Mucosa of descending colon (tissue), 3 donors: ENCODE measurements around the gene SEC11C. TPM values are rescaled to one million over a fixed set of nuclear protein-coding genes. Genes with fewer than 3 reads are reported as not detected.

Experiments used
- ATAC-seq: fragments of 200-7000 bp; cut with Tn5 transposase; one replicate; pipeline ENCODE4 v1.9.1; 2020; ENCODE audit warnings: mild to moderate bottlenecking, moderate library complexity
- DNase-seq, 3 donors: peaks; one replicate each; pipeline ENCODE4 v3.0.0-alpha.2; 2020
- H3K36me3 ChIP-seq: fragments of 200-600 bp; one replicate; pipeline ENCODE4 v1.8.0; 2021; ENCODE audit warnings: low read depth, mild to moderate bottlenecking
- H3K4me1 ChIP-seq: fragments of 200-600 bp; one replicate; pipeline ENCODE4 v1.8.0; 2021; ENCODE audit warnings: low read depth, mild to moderate bottlenecking
- H3K4me3 ChIP-seq: fragments of 200-600 bp; one replicate; pipeline ENCODE4 v1.8.0; 2021; ENCODE audit warnings: mild to moderate bottlenecking
- H3K9me3 ChIP-seq: fragments of 200-600 bp; one replicate; pipeline ENCODE4 v1.8.0; 2021; ENCODE audit warnings: mild to moderate bottlenecking
- intact Hi-C, 2 donors: fragments of 100-400 bp; cut with DNase I in 1 of 2; cut with micrococcal nuclease in 1 of 2; formaldehyde crosslinking; loops; one replicate each; pipeline versions ENCODE4 v1.11.0 to v1.11.1; 2022; cut with DNase I, micrococcal nuclease
- total RNA-seq, 3 donors: library from RNA; stranded (reverse); fragmentation: NEBNext Ultra II Directional in 2 of 3; extraction: Animal tissue kit (Norgen Biotek cat#: 25700) in 2 of 3; gene quantifications; one replicate each; pipeline versions ENCODE4 v1.2.1 to v1.2.4, GENCODE V29; 2021 to 2023
- TF ChIP-seq, protein P1 (sequence below): fragments of 200-600 bp; IDR thresholded peaks from one replicate; pipeline ENCODE4 v1.8.0; 2022; ENCODE audit warnings: antibody characterized with exemption, mild to moderate bottlenecking
- donor health status: DM: no; HTN: no; CAD: no; lungs with moderate emphysema.
- donor health status: DM: no; HTN: no; CAD: no.
- donor health status: DM: no; HTN: yes; CAD: no.

The SEC11C gene
- total RNA-seq, 3 donors from 2014 or later = 41.5 to 68.9 (median 52.7) TPM

DNA sequence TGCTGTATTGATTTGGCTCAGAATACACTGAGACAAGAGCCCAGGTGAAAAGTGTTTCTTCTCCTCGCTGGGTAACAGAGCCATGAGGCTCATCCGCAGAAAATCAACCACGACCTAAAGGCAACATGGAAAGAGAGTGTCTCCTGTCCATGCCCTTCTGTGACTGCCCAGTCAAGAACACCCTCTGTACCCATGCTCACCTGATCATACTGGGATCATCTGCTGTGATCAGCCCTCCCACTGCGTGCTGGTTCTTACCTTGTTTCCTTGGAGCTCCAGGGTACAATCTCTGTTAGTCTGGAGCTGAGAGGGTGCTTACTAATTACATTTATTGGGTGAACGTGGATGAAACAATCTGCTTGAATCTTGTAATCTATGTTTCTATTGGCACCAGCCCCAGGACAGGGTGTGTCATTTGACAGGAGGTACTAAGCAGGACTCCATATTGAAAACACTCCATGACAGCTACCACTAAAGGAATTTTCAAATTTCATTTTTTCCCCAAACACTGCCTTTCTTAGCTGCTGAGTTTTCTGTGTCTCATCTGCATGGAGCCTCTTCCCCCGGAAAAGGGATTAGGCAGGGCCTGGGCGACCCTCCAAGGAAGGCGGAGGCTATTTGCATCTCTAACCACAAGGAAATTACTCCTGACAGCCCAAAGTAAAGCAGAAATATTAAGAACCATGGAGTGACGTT is 40.6 kb downstream of the SEC11C start:
- no peak for ATAC-seq
- no peaks in the 10 kb centered on the region for H3K4me1 ChIP-seq
- TF ChIP-seq, protein P1, sequence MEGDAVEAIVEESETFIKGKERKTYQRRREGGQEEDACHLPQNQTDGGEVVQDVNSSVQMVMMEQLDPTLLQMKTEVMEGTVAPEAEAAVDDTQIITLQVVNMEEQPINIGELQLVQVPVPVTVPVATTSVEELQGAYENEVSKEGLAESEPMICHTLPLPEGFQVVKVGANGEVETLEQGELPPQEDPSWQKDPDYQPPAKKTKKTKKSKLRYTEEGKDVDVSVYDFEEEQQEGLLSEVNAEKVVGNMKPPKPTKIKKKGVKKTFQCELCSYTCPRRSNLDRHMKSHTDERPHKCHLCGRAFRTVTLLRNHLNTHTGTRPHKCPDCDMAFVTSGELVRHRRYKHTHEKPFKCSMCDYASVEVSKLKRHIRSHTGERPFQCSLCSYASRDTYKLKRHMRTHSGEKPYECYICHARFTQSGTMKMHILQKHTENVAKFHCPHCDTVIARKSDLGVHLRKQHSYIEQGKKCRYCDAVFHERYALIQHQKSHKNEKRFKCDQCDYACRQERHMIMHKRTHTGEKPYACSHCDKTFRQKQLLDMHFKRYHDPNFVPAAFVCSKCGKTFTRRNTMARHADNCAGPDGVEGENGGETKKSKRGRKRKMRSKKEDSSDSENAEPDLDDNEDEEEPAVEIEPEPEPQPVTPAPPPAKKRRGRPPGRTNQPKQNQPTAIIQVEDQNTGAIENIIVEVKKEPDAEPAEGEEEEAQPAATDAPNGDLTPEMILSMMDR = no peak
- no peaks in the 10 kb centered on the region for H3K36me3 ChIP-seq
- intact Hi-C loops = no loop called here
- no peak overlapping the region for H3K4me3 ChIP-seq
- no peaks in the 10 kb centered on the region for H3K9me3 ChIP-seq
- DNase-seq = no peak

DNA sequence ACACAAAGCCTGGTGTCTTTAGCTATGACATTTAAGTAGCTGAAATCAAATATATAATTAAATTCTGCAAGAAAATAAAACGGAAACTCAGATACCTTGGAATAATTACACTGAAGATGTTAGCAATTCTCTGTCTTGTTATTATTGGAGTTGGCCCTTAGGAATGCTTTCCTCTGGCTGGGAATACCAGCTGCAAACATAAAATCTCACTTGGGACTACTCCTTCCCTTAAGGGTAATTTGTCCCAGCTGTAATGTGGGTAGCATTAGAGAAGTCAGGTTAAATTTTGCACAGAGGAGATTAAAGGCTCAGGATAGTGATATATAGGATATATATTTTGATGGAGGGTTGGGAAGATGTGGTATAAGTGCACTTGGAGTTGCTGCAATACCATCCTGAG is 43.0 kb downstream of the SEC11C start:
- TF ChIP-seq, protein P1 = no peak
- ATAC-seq (no peak), DNase-seq (no peak)
- Histone ChIP-seq H3K4me3 (no peak overlapping the region), H3K36me3 (no peaks in the 10 kb centered on the region), H3K9me3 (no peaks in the 10 kb centered on the region), H3K4me1 (no peaks in the 10 kb centered on the region)
- intact Hi-C loops = no loop called here

DNA sequence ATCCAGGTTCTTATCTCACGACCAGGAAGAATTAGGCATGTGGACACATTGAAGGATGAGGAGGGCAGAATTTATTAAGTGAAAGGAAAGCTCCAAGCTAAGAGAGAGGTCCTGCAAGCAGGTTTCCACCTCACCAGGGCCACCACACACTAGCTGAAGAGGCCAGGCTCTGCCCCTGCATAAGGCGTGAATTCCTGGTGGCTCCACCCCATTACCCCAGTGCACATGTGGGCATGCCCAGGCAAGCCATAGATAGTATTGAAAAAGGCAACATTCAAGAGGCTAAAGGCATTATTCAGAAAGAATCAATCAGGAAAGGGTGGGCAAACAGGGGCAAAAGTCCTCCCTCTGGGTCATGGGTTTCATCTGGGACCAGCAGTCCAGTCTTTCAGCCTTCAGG is 49.3 kb downstream of the SEC11C start:
- DNase-seq (no peak), ATAC-seq (no peak)
- TF ChIP-seq, protein P1 = no peak
- intact Hi-C loops = no loop called here
- Histone ChIP-seq H3K4me1 (no peaks in the 10 kb centered on the region), H3K9me3 (no peaks in the 10 kb centered on the region), H3K36me3 (no peaks in the 10 kb centered on the region), H3K4me3 (no peak overlapping the region)

GRCh38 chr18:59189746-59190145 is 50.1 kb downstream of the SEC11C start:
- TF ChIP-seq, protein P1 = no peak
- H3K9me3 ChIP-seq = no peaks in the 10 kb centered on the region
- no peak overlapping the region for H3K4me3 ChIP-seq
- ATAC-seq (no peak), DNase-seq (no peak)
- no peaks in the 10 kb centered on the region for H3K4me1 ChIP-seq
- intact Hi-C loops = no loop called here
- no peaks in the 10 kb centered on the region for H3K36me3 ChIP-seq

DNA sequence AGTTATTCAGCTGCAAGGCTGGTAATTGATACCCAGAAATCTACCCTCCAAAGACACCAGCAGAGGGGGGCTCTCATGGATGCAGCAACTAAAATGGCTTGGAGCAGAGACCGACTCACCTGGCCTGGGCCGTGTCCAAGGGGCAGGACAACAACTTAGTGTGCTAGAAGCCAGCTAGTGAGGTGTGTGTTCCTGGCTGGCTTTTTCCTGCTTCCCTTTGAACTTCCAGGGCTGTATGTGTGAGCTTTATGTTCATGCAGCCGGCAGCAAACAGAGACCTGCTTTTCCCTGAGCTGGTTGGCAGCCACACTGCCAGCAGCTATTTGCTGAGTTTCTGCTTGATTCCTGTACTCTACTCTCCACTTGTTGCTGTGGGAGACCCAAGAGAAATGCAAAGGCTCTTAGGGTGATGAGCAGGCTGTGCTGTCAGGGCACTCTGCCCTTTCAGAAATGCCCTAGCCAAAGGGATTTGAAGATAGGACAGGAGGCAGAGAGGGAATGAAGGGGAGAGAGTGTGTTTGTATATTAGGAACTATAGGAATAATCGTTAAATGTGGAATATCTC is 56.6 kb downstream of the SEC11C start:
- no peak overlapping the region for H3K4me3 ChIP-seq
- H3K36me3 ChIP-seq = no peaks in the 10 kb centered on the region
- no peak for DNase-seq
- TF ChIP-seq, protein P1 = no peak
- H3K9me3 ChIP-seq = no peaks in the 10 kb centered on the region
- no peaks in the 10 kb centered on the region for H3K4me1 ChIP-seq
- ATAC-seq = no peak
- intact Hi-C loops = no loop called here
